Measurements from ENCODE around the gene CCDC28B. TPM values are rescaled to one million over a fixed set of nuclear protein-coding genes. Genes with fewer than 3 reads are reported as not detected.

The CCDC28B gene
- total RNA-seq (2014; rRNA removed; shearing (Covaris generic)) = 28.3 and 32.8 TPM in 2 replicates
- 53.4 and 54.4 TPM in 2 replicates for total RNA-seq (2022)
- percentile 55 among the genes with signal in this experiment for Bru-seq, nascent RNA
- BruChase-seq, experiment 1, labeled RNA remaining after a 6-hour chase = percentile 56 among the genes with signal in this experiment
- BruChase-seq, experiment 2, labeled RNA remaining after a 2-hour chase = percentile 56 among the genes with signal in this experiment
- long read RNA-seq, transcript CCDC28B-201 (6 exons, 1,089 nt) = major isoform, 50 of 71 reads
- long read RNA-seq, partial matches to known transcripts = 13 of 71 reads
- long read RNA-seq, other reads (novel, unspliced or antisense) = 7 of 71 reads

- no TSS peak for BruUV-seq (replicated peaks)
- Histone ChIP-seq H3K9me3 (ENCODE audit: low read length) (no peaks in the 10 kb centered on the region), H3K27ac (ENCODE audit: low read depth, low read length, poor library complexity, severe bottlenecking) (peak within 1 kb of the TSS; percentile 56), H3K4me1 (ENCODE audit: insufficient read depth, low read length, poor library complexity, severe bottlenecking) (peaks cover 44% of the 10 kb centered on the region), H3K79me2 (ENCODE audit: insufficient read depth, low read depth, low read length) (no peaks in the 10 kb centered on the region), H3K36me3 (ENCODE audit: insufficient read depth, low read length) (peaks cover 39% of the 10 kb centered on the region), H3K4me3 (ENCODE audit: low read depth, low read length, poor library complexity, severe bottlenecking) (peak within 1 kb of the TSS; percentile 73), H3K4me2 (ENCODE audit: low read length) (peak within 1 kb of the TSS; percentile 80), H2AFZ (ENCODE audit: low read length) (peak within 1 kb of the TSS; percentile 90; the same call in 1 of the 2 replicates), H4K20me1 (ENCODE audit: insufficient read depth, low read length) (no peaks in the 10 kb centered on the region), H3K9me2 (ENCODE audit: insufficient read depth, low read length) (no peaks in the 10 kb centered on the region)
- DNase-seq (ENCODE audit: low spot score) = peak; percentile 61
- TF ChIP-seq, protein P1, sequence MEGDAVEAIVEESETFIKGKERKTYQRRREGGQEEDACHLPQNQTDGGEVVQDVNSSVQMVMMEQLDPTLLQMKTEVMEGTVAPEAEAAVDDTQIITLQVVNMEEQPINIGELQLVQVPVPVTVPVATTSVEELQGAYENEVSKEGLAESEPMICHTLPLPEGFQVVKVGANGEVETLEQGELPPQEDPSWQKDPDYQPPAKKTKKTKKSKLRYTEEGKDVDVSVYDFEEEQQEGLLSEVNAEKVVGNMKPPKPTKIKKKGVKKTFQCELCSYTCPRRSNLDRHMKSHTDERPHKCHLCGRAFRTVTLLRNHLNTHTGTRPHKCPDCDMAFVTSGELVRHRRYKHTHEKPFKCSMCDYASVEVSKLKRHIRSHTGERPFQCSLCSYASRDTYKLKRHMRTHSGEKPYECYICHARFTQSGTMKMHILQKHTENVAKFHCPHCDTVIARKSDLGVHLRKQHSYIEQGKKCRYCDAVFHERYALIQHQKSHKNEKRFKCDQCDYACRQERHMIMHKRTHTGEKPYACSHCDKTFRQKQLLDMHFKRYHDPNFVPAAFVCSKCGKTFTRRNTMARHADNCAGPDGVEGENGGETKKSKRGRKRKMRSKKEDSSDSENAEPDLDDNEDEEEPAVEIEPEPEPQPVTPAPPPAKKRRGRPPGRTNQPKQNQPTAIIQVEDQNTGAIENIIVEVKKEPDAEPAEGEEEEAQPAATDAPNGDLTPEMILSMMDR (conservative IDR thresholded peaks at IDR 0.05; ENCODE audit: low read length) = no peak
- TF ChIP-seq EZH2phosphoT487 (IDR thresholded peaks at IDR 0.05; ENCODE audit: borderline replicate concordance, low read depth, low read length) = no peak
- POLR2A ChIA-PET = interaction anchor here (0.6 to 1.4 kb wide), 7 partner anchors 8 to 618 kb away, joined by 3 to 7 read pairs (median 3); partner anchors contain the start of genes KPNA6, RBBP4 and TMEM39B
- CTCF ChIA-PET (ENCODE audit: unreplicated experiment) = interaction anchor here (0.6 to 0.7 kb wide), 2 partner anchors 33 to 48 kb away, joined by 3 to 5 read pairs; no protein-coding TSS in a partner anchor
- intact Hi-C loops (cut with micrococcal nuclease; ENCODE audit: unreplicated experiment) = loop anchor here (1.0 kb wide), 1 partner anchor 214 kb away; no protein-coding TSS in a partner anchor
Measured at GRCh38 chr1:32200226-32201010, at the start of gene CCDC28B. Gene CCDC28B (plus strand): TSS chr1:32200595. CDS start chr1:32201936, 1,341 bp downstream.

- H4K20me1 ChIP-seq (ENCODE audit: insufficient read depth, low read length) = no peaks in the 10 kb centered on the region
- no TSS peak for BruUV-seq (replicated peaks)
- ChIA-PET POLR2A (no interaction called here), CTCF (ENCODE audit: unreplicated experiment) (no interaction called here)
- no peak overlapping the region for H3K27ac ChIP-seq (ENCODE audit: low read depth, low read length, poor library complexity, severe bottlenecking)
- no peak for DNase-seq (ENCODE audit: low spot score)
- peaks cover 18% of the 10 kb centered on the region for H3K9me3 ChIP-seq (ENCODE audit: low read length)
- no peaks in the 10 kb centered on the region for H3K4me1 ChIP-seq (ENCODE audit: insufficient read depth, low read length, poor library complexity, severe bottlenecking)
- TF ChIP-seq, protein P1 (conservative IDR thresholded peaks at IDR 0.05; ENCODE audit: low read length) = no peak
- no peak for TF ChIP-seq EZH2phosphoT487 (IDR thresholded peaks at IDR 0.05; ENCODE audit: borderline replicate concordance, low read depth, low read length)
- H3K4me2 ChIP-seq (ENCODE audit: low read length) = no peak overlapping the region
- H3K79me2 ChIP-seq (ENCODE audit: insufficient read depth, low read depth, low read length) = peaks cover 54% of the 10 kb centered on the region
- peaks cover 44% of the 10 kb centered on the region for H3K36me3 ChIP-seq (ENCODE audit: insufficient read depth, low read length)
- H2AFZ ChIP-seq (ENCODE audit: low read length) = no peak overlapping the region
- intact Hi-C loops (cut with micrococcal nuclease; ENCODE audit: unreplicated experiment) = no loop called here
- H3K9me2 ChIP-seq (ENCODE audit: insufficient read depth, low read length) = no peaks in the 10 kb centered on the region
- H3K4me3 ChIP-seq (ENCODE audit: low read depth, low read length, poor library complexity, severe bottlenecking) = no peak overlapping the region
Measured at GRCh38 chr1:32150847-32151246, 49.5 kb upstream of the CCDC28B start.
